Keratinocyte (primary cell): ENCODE results near the gene CTNND2. TPM values are rescaled to one million over a fixed set of nuclear protein-coding genes. Genes with fewer than 3 reads are reported as not detected.

ENCODE experiments used
- DNase-seq: peaks from one replicate; pipeline ENCODE4 v3.0.0-alpha.2; 2011; ENCODE audit warnings: low read depth, missing footprints, low spot score
- FAIRE-seq: peaks from 2 replicates; lab custom pipeline; 2011; peaks lifted over from hg19 to GRCh38; lab: Jason Lieb, UNC
- H2AFZ ChIP-seq: 2 replicates; pipeline ENCODE4 v1.6.0; 2012; ENCODE audit warnings: low read length, control low read depth, inconsistent platforms; ENCODE audit not compliant: control insufficient read depth
- H3K27ac ChIP-seq: 2 replicates; pipeline ENCODE4 v1.5.1; 2011; ENCODE audit warnings: low read length; ENCODE audit not compliant: control insufficient read depth, insufficient read depth
- H3K27me3 ChIP-seq: 3 replicates; pipeline ENCODE4 v1.6.0; 2011; ENCODE audit warnings: low read length; ENCODE audit not compliant: control insufficient read depth, insufficient read depth; ENCODE audit errors: extremely low read depth
- H3K36me3 ChIP-seq, 2 experiments: 2 replicates in 1 of 2; 3 replicates in 1 of 2; pipeline ENCODE4 v1.5.1; 2011; ENCODE audit warnings: low read length in 2 of 2, mild to moderate bottlenecking in 1 of 2; ENCODE audit not compliant: control insufficient read depth in 2 of 2, insufficient read depth in 2 of 2; ENCODE audit errors: extremely low read depth in 1 of 2
- H3K4me1 ChIP-seq: 3 replicates; pipeline ENCODE4 v1.5.1; 2011; ENCODE audit warnings: low read length; ENCODE audit not compliant: control insufficient read depth, insufficient read depth; ENCODE audit errors: extremely low read depth
- H3K4me2 ChIP-seq: 3 replicates; pipeline ENCODE4 v1.6.0; 2011; ENCODE audit warnings: low read depth, low read length; ENCODE audit not compliant: control insufficient read depth, insufficient read depth; ENCODE audit errors: extremely low read depth
- H3K4me3 ChIP-seq, 3 experiments: fragments of 200-600 bp in 1 of 3; sonication (generic) in 1 of 3; 2 replicates in 2 of 3; 3 replicates in 1 of 3; pipeline ENCODE4 v1.5.1; 2011 to 2016; ENCODE audit warnings: low read length in 3 of 3, mild to moderate bottlenecking in 3 of 3, control low read depth in 2 of 3, inconsistent platforms in 1 of 3, low read depth in 1 of 3, mixed read lengths in 1 of 3, mixed run types in 1 of 3, moderate library complexity in 1 of 3; ENCODE audit not compliant: control insufficient read depth in 2 of 3, insufficient read depth in 2 of 3; ENCODE audit errors: extremely low read depth in 1 of 3
- H3K79me2 ChIP-seq: 2 replicates; pipeline ENCODE4 v1.6.0; 2012; ENCODE audit warnings: low read length; ENCODE audit not compliant: control insufficient read depth, insufficient read depth
- H3K9ac ChIP-seq: 3 replicates; pipeline ENCODE4 v1.6.0; 2011; ENCODE audit warnings: low read length; ENCODE audit not compliant: control insufficient read depth, insufficient read depth; ENCODE audit errors: extremely low read depth
- H3K9me1 ChIP-seq: 3 replicates; pipeline ENCODE4 v1.6.0; 2011; ENCODE audit warnings: low read length; ENCODE audit not compliant: control insufficient read depth, insufficient read depth; ENCODE audit errors: extremely low read depth
- H3K9me3 ChIP-seq: 2 replicates; pipeline ENCODE4 v1.5.1; 2012; ENCODE audit warnings: low read depth, low read length; ENCODE audit not compliant: control insufficient read depth
- H4K20me1 ChIP-seq: 3 replicates; pipeline ENCODE4 v1.6.0; 2011; ENCODE audit warnings: low read length; ENCODE audit not compliant: control insufficient read depth, insufficient read depth; ENCODE audit errors: extremely low read depth
- EZH2 ChIP-seq: IDR thresholded peaks from one replicate; pipeline ENCODE4 v1.6.1; 2012; ENCODE audit warnings: inconsistent platforms, mild to moderate bottlenecking, low read length, moderate library complexity
- dilution Hi-C: fragments of 300-500 bp; cut with MboI; formaldehyde crosslinking; loops from one replicate; pipeline ENCODE4 v1.7.0; 2020; ENCODE audit warnings: low sequenced_read_pairs; ENCODE audit not compliant: extremely low pct_ligation_motif_present
- polyA plus RNA-seq, 5 experiments: library from polyadenylated mRNA; depleted of rRNA in 3 of 5; stranded (reverse) in 3 of 5; stranded (forward) in 1 of 5; unstranded in 1 of 5; fragments of >200 nt; gene quantifications; 1 replicate in 1 of 5; 2 replicates in 3 of 5; 3 replicates in 1 of 5; pipeline versions ENCODE4 v1.2.1 to v1.2.3, GENCODE V29; 2011 to 2012; ENCODE audit warnings: missing spikeins in 2 of 5, low read depth in 1 of 5, low replicate concordance in 1 of 5
- TF ChIP-seq, protein P1 (sequence below), 3 experiments: IDR thresholded peaks in 1 of 3; conservative IDR thresholded peaks in 1 of 3; optimal IDR thresholded peaks in 1 of 3; 2 replicates in 2 of 3; 3 replicates in 1 of 3; pipeline versions ENCODE3 to v1.5.1; 2011; ENCODE audit warnings: low read length in 3 of 3, mild to moderate bottlenecking in 3 of 3, moderate library complexity in 2 of 3, control low read depth in 1 of 3, inconsistent platforms in 1 of 3; ENCODE audit not compliant: insufficient read depth in 2 of 3; ENCODE audit errors: extremely low read depth in 1 of 3

CTNND2 gene
- polyA plus RNA-seq, 1 donor (not counting 4 experiments of a cell fraction or from before 2014, with no cell fraction given): not detected

DNA sequence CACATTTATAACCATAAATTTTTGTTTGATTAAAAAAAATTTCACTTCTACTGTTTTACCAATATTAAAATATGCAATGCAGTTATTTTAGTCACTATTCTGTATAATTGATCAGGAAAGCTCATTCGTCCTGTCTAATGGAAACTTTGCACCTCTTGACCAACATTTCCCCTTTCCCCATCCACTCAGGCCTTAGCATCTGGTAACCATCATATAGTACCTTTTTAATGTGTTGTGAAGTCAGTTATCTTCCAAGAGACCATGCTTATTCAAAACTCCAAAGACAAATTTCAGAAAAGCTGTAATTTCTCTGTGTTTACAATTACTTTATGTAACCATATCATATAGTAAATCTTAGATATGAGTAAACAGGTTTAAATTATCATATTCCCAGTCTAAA, 145.9 kb downstream of the CTNND2 start:
- Histone ChIP-seq H3K4me2 (no peak overlapping the region), H3K27me3 (no peaks in the 10 kb centered on the region), H4K20me1 (no peaks in the 10 kb centered on the region), H2AFZ (no peak overlapping the region), H3K4me3 (no peak overlapping the region), H3K79me2 (no peaks in the 10 kb centered on the region), H3K27ac (no peak overlapping the region), H3K9me3 (no peaks in the 10 kb centered on the region), H3K9ac (no peak overlapping the region), H3K9me1 (no peaks in the 10 kb centered on the region), H3K36me3 (no peaks in the 10 kb centered on the region), H3K4me1 (no peaks in the 10 kb centered on the region)
- FAIRE-seq (no peak), DNase-seq (no peak)
- TF ChIP-seq, protein P1, sequence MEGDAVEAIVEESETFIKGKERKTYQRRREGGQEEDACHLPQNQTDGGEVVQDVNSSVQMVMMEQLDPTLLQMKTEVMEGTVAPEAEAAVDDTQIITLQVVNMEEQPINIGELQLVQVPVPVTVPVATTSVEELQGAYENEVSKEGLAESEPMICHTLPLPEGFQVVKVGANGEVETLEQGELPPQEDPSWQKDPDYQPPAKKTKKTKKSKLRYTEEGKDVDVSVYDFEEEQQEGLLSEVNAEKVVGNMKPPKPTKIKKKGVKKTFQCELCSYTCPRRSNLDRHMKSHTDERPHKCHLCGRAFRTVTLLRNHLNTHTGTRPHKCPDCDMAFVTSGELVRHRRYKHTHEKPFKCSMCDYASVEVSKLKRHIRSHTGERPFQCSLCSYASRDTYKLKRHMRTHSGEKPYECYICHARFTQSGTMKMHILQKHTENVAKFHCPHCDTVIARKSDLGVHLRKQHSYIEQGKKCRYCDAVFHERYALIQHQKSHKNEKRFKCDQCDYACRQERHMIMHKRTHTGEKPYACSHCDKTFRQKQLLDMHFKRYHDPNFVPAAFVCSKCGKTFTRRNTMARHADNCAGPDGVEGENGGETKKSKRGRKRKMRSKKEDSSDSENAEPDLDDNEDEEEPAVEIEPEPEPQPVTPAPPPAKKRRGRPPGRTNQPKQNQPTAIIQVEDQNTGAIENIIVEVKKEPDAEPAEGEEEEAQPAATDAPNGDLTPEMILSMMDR (optimal IDR thresholded peaks at IDR 0.05 in 1 of 3, IDR thresholded peaks at IDR 0.05 in 1 of 3, conservative IDR thresholded peaks at IDR 0.05 in 1 of 3; ENCODE audit: extremely low read depth in 1 of 3, insufficient read depth in 2 of 3, low read length in 3 of 3): no peak
- TF ChIP-seq EZH2: no peak
- dilution Hi-C loops: no loop called here

DNA sequence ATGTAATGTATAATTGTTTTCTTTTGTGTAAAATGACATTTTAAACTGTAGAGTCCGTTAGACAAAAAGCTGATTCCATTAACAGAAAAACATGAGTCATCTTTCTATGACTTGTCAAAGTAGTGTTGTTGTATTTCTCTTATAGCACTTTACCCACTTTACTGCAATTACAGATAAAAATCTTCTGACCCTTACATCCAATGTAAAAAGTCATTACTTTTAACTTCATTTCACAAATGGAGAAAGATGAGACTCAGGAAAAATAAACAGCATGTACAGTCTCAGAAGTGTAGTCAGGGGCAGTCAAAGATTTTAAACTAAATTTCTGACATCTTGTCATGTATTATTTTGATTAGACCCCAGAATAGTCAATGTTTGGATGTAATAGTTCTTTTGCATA, 146.6 kb downstream of the CTNND2 start:
- dilution Hi-C loops: no loop called here
- H3K27ac ChIP-seq: no peak overlapping the region
- DNase-seq (no peak), FAIRE-seq (no peak)
- H2AFZ ChIP-seq: no peak overlapping the region
- no peak overlapping the region for H3K4me2 ChIP-seq
- H3K79me2 ChIP-seq: no peaks in the 10 kb centered on the region
- H3K9me1 ChIP-seq: no peaks in the 10 kb centered on the region
- no peaks in the 10 kb centered on the region for H3K27me3 ChIP-seq
- no peaks in the 10 kb centered on the region for H4K20me1 ChIP-seq
- H3K9ac ChIP-seq: no peak overlapping the region
- H3K36me3 ChIP-seq: no peaks in the 10 kb centered on the region
- H3K4me1 ChIP-seq: no peaks in the 10 kb centered on the region
- TF ChIP-seq, protein P1 (optimal IDR thresholded peaks at IDR 0.05 in 1 of 3, IDR thresholded peaks at IDR 0.05 in 1 of 3, conservative IDR thresholded peaks at IDR 0.05 in 1 of 3; ENCODE audit: extremely low read depth in 1 of 3, insufficient read depth in 2 of 3, low read length in 3 of 3): no peak
- no peak for TF ChIP-seq EZH2
- no peak overlapping the region for H3K4me3 ChIP-seq
- H3K9me3 ChIP-seq: no peaks in the 10 kb centered on the region
